IMR-90 (cell line): Measurements from ENCODE around the gene RNF141.

ENCODE experiments used
- CTCF ChIP-seq: conservative IDR thresholded peaks from 2 replicates; pipeline ENCODE4 v1.5.1; 2012; ENCODE audit warnings: mild to moderate bottlenecking, low read depth, low read length, improper control_type of control experiment
- MAFK ChIP-seq: IDR thresholded peaks from 2 replicates; pipeline ENCODE4 v1.6.1; 2012; ENCODE audit warnings: low read depth, low read length, improper control_type of control experiment
- MXI1 ChIP-seq: IDR thresholded peaks from 2 replicates; pipeline ENCODE4 v1.6.1; 2012; ENCODE audit warnings: low read depth, mild to moderate bottlenecking, low read length, moderate library complexity, borderline replicate concordance
- POLR2A ChIP-seq: IDR thresholded peaks from 2 replicates; pipeline ENCODE4 v1.6.1; 2012; ENCODE audit warnings: mild to moderate bottlenecking, low read depth, low read length
- RAD21 ChIP-seq: IDR thresholded peaks from 2 replicates; pipeline ENCODE4 v1.6.1; 2012; ENCODE audit warnings: low read length, improper control_type of control experiment
- RCOR1 ChIP-seq: IDR thresholded peaks from 2 replicates; pipeline ENCODE4 v1.6.1; 2012; ENCODE audit warnings: mild to moderate bottlenecking, low read length, improper control_type of control experiment; ENCODE audit not compliant: insufficient replicate concordance
- RFX5 ChIP-seq: IDR thresholded peaks from 2 replicates; pipeline ENCODE4 v1.8.0; 2012; ENCODE audit warnings: low read depth, mild to moderate bottlenecking, low read length, moderate library complexity

GRCh38 chr11:10502065-10502680, 38.8 kb downstream of the RNF141 start:
- no peak for TF ChIP-seq POLR2A
- no peak for TF ChIP-seq RAD21
- TF ChIP-seq RFX5 = no peak
- TF ChIP-seq CTCF = no peak
- TF ChIP-seq MAFK = no peak
- TF ChIP-seq MXI1 = no peak
- TF ChIP-seq RCOR1 = no peak
